Subcutaneous adipose tissue (tissue), 4 donors: ENCODE measurements around the gene RFT1. TPM values are rescaled to one million over a fixed set of nuclear protein-coding genes. Genes with fewer than 3 reads are reported as not detected.

Source experiments
- total RNA-seq, 4 donors: library from RNA; depleted of rRNA; stranded (reverse); fragments of >200 nt; gene quantifications; one replicate each; pipeline ENCODE4 v1.1.0, GENCODE V29; 2016
- TF ChIP-seq, protein P1 (sequence below): fragments of 450-650 bp; IDR thresholded peaks from one replicate; pipeline ENCODE4 v1.5.1; 2016; ENCODE audit warnings: low read depth, mild to moderate bottlenecking, control low read depth, antibody characterized with exemption, moderate library complexity

The RFT1 gene
- total RNA-seq, 4 donors from 2014 or later, result 8.1 to 12.7 (median 10.7) TPM

GRCh38 chr3:53074761-53075742 lies 55.2 kb downstream of the RFT1 start:
- TF ChIP-seq, protein P1, sequence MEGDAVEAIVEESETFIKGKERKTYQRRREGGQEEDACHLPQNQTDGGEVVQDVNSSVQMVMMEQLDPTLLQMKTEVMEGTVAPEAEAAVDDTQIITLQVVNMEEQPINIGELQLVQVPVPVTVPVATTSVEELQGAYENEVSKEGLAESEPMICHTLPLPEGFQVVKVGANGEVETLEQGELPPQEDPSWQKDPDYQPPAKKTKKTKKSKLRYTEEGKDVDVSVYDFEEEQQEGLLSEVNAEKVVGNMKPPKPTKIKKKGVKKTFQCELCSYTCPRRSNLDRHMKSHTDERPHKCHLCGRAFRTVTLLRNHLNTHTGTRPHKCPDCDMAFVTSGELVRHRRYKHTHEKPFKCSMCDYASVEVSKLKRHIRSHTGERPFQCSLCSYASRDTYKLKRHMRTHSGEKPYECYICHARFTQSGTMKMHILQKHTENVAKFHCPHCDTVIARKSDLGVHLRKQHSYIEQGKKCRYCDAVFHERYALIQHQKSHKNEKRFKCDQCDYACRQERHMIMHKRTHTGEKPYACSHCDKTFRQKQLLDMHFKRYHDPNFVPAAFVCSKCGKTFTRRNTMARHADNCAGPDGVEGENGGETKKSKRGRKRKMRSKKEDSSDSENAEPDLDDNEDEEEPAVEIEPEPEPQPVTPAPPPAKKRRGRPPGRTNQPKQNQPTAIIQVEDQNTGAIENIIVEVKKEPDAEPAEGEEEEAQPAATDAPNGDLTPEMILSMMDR, result no peak

DNA sequence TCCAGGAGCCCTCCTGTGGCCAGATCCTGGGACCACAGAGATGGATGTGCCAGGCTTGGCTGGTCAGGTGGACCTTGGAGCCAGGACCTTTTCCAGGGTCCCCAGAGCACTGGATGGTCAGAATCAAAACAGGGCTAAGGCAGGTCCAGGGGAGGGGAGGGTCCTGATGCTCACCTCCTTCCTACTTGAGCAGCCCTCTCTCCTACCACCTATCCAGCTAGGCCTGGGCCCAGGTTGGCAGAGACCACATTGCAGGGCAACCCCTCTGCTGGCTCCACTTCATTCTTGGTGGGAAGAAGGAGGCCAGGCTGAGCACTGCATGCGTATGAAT lies 55.9 kb downstream of the RFT1 start:
- TF ChIP-seq, protein P1, result no peak

- TF ChIP-seq, protein P1, result no peak
These were observed 56.5 kb downstream of the RFT1 start for GRCh38 chr3:53073553-53074365.

- TF ChIP-seq, protein P1, result no peak
These were observed 57.3 kb downstream of the RFT1 start for GRCh38 chr3:53072653-53073552.

GRCh38 chr3:53071882-53072431 lies 58.3 kb downstream of the RFT1 start:
- TF ChIP-seq, protein P1, result no peak

GRCh38 chr3:53069422-53070068 lies 60.7 kb downstream of the RFT1 start:
- TF ChIP-seq, protein P1, result no peak
